K562 (cell line): ENCODE results near the gene PNPLA2. TPM values are rescaled to one million over a fixed set of nuclear protein-coding genes. Genes with fewer than 3 reads are reported as not detected.

Experiments used
- CGGBP1 ChIP-seq: fragments of 250-450 bp; sonication (Bioruptor Pico); IDR thresholded peaks from 2 replicates; pipeline ENCODE4 v1.9.0; 2021; ENCODE audit warnings: mild to moderate bottlenecking
- FOXM1 ChIP-seq, 2 experiments: fragments of 450-650 bp in 1 of 2; sonication (generic) in 1 of 2; formaldehyde crosslinking in 1 of 2; IDR thresholded peaks; 2 replicates each; pipeline versions ENCODE4 v1.6.1 to v1.9.0; 2017 to 2022; ENCODE audit warnings: low read depth in 2 of 2, mild to moderate bottlenecking in 2 of 2, missing genetic modification reagents in 1 of 2, moderate library complexity in 1 of 2
- LARP7 ChIP-seq: fragments of 450-650 bp; IDR thresholded peaks from 2 replicates; pipeline ENCODE4 v1.6.1; 2016
- RREB1 ChIP-seq: fragments of 250-450 bp; sonication (Bioruptor Pico); IDR thresholded peaks from 2 replicates; pipeline ENCODE4 v1.4.0; 2020
- SAFB ChIP-seq: fragments of 200-400 bp; formaldehyde crosslinking; IDR thresholded peaks from 2 replicates; pipeline ENCODE4 v1.6.1; 2017; ENCODE audit warnings: low read depth, low read length, borderline replicate concordance
- SMAD1 ChIP-seq: fragments of 150-350 bp; IDR thresholded peaks from 2 replicates; pipeline ENCODE4 v1.6.1; 2014; ENCODE audit warnings: low read length, low read depth; ENCODE audit not compliant: partially characterized antibody
- TFAP4 ChIP-seq: sonication (generic); formaldehyde crosslinking; IDR thresholded peaks from 2 replicates; pipeline ENCODE4 v1.8.0; 2022; ENCODE audit warnings: missing genetic modification reagents, mild to moderate bottlenecking, moderate library complexity, borderline replicate concordance
- YBX1 ChIP-seq: fragments of 450-650 bp; IDR thresholded peaks from 2 replicates; pipeline ENCODE4 v1.7.1; 2016; ENCODE audit warnings: mild to moderate bottlenecking
- ZBTB7A ChIP-seq: IDR thresholded peaks from 2 replicates; pipeline ENCODE4 v1.6.1; 2011; ENCODE audit warnings: low read depth, mild to moderate bottlenecking, low read length, moderate library complexity, borderline replicate concordance; ENCODE audit not compliant: control insufficient read depth
- ZNF12 ChIP-seq: sonication (generic); formaldehyde crosslinking; IDR thresholded peaks from 2 replicates; pipeline ENCODE4 v1.4.0; 2020; ENCODE audit warnings: mild to moderate bottlenecking, missing genetic modification reagents
- polyA plus RNA-seq, 8 experiments: library from polyadenylated mRNA; depleted of rRNA in 4 of 8; stranded (reverse) in 5 of 8; unstranded in 3 of 8; fragments of >200 nt; fragmentation: Nextera tagmentation in 2 of 8; fragmentation: Illumina TruSeq in 1 of 8; extraction: Ambion mirVana in 2 of 8; extraction: Trizol in 1 of 8; gene quantifications; 2 replicates each; pipeline versions ENCODE4 v1.2.1 to v1.2.3, GENCODE V29; 2011 to 2014; ENCODE audit warnings: inconsistent platforms in 1 of 8, missing spikeins in 1 of 8
- total RNA-seq, 7 experiments: library from RNA; depleted of rRNA in 6 of 7; stranded (reverse); fragments of >200 nt in 6 of 7; fragmentation: Illumina TruSeq in 2 of 7; extraction: Trizol in 2 of 7; gene quantifications; 2 replicates each; pipeline versions ENCODE4 v1.2.1 to v1.2.3, GENCODE V29; 2011 to 2021; ENCODE audit warnings: low replicate concordance in 1 of 7

The PNPLA2 gene
- total and polyA plus RNA-seq, 9 of the 15 experiments (the other 6 are each of a cell fraction or from before 2014, with no cell fraction given), result 0.39 to 87.1 (median 8.4) TPM

- TF ChIP-seq TFAP4 (CRISPR knock-in tag) (0 out of 2 replicates have a peak, but pooled peaks have one; percentile 33), ZNF12 (CRISPR knock-in tag) (no peak), SAFB (no peak), ZBTB7A (peak; percentile 28; the same call in 1 of the 2 replicates), LARP7 (no peak), RREB1 (no peak), FOXM1 (IDR thresholded peaks at IDR 0.05; ENCODE audit: low read depth) (no peak), FOXM1 (CRISPR knock-in tag; IDR thresholded peaks at IDR 0.05; ENCODE audit: low read depth) (no peak), CGGBP1 (no peak), SMAD1 (no peak), YBX1 (no peak)
Observed at GRCh38 chr11:783581-784015, 35.1 kb upstream of the PNPLA2 start (continued).
